ENCODE data around the gene PTPN11.

The PTPN11 gene

GRCh38 chr12:112530941-112531340 lies 112.2 kb downstream of the PTPN11 start:
- Histone ChIP-seq H3K9me3 (replicated peaks; ENCODE audit: insufficient read depth, low read length) (no peaks in the 10 kb centered on the region), H3K4me1 (ENCODE audit: low read length) (0 out of 2 replicates have a peak, but pooled peaks cover 3% of the 10 kb centered on the region), H3K79me2 (ENCODE audit: low read length) (no peaks in the 10 kb centered on the region), H3K9me2 (replicated peaks; ENCODE audit: insufficient read depth, low read length) (no peaks in the 10 kb centered on the region), H3K27ac (ENCODE audit: low read length) (no peak overlapping the region), H3K27me3 (replicated peaks; ENCODE audit: insufficient read depth, low read length) (0 out of 2 replicates have a peak, but pooled peaks cover under 1% of the 10 kb centered on the region), H3K4me2 (ENCODE audit: low read depth, low read length) (no peak overlapping the region), H3K36me3 (replicated peaks; ENCODE audit: insufficient read depth, low read length) (no peaks in the 10 kb centered on the region), H3F3A (ENCODE audit: insufficient read depth, low read length) (no peaks in the 10 kb centered on the region), H3K9ac (ENCODE audit: low read length) (no peak overlapping the region), H3K4me3 (ENCODE audit: low read length) (no peak overlapping the region), H4K20me1 (ENCODE audit: insufficient read depth, low read length) (no peaks in the 10 kb centered on the region), H2AFZ (ENCODE audit: low read length) (no peak overlapping the region)
- TF ChIP-seq CTCF (IDR thresholded peaks at IDR 0.05; ENCODE audit: low read length) = no peak
- DNase-seq = no peak

DNA sequence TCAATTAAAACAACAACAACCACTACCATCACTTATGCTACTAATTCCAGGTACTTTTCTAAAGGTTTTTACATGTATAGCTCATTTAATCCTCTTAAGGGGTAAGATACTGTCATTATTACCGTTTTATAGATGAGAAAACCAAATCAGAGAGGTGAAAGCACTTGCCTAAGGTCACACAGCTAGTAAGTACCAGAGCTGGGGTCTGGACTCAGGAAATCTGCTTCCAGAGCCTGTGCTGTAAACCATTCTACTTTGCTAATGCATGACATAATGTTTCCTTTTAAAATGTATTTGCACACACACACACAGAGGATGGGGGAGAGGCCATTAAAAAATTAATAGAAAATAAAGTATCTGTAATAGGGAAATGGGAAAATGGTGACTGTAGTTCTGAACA lies 113.4 kb downstream of the PTPN11 start:
- Histone ChIP-seq H3K9ac (ENCODE audit: low read length) (no peak overlapping the region), H3K9me2 (replicated peaks; ENCODE audit: insufficient read depth, low read length) (no peaks in the 10 kb centered on the region), H3K4me2 (ENCODE audit: low read depth, low read length) (no peak overlapping the region), H3K79me2 (ENCODE audit: low read length) (no peaks in the 10 kb centered on the region), H2AFZ (ENCODE audit: low read length) (no peak overlapping the region), H3F3A (ENCODE audit: insufficient read depth, low read length) (no peaks in the 10 kb centered on the region), H3K4me3 (ENCODE audit: low read length) (no peak overlapping the region), H3K4me1 (ENCODE audit: low read length) (0 out of 2 replicates have a peak, but pooled peaks cover 3% of the 10 kb centered on the region), H3K27me3 (replicated peaks; ENCODE audit: insufficient read depth, low read length) (no peaks in the 10 kb centered on the region), H3K27ac (ENCODE audit: low read length) (no peak overlapping the region), H3K36me3 (replicated peaks; ENCODE audit: insufficient read depth, low read length) (no peaks in the 10 kb centered on the region), H3K9me3 (replicated peaks; ENCODE audit: insufficient read depth, low read length) (no peaks in the 10 kb centered on the region), H4K20me1 (ENCODE audit: insufficient read depth, low read length) (no peaks in the 10 kb centered on the region)
- TF ChIP-seq EZH2 (optimal IDR thresholded peaks at IDR 0.05; ENCODE audit: low read depth, low read length) = no peak
- no peak for TF ChIP-seq EZH2phosphoT487 (IDR thresholded peaks at IDR 0.05; ENCODE audit: low read length)
- TF ChIP-seq CTCF (IDR thresholded peaks at IDR 0.05; ENCODE audit: low read length) = no peak
- no peak for DNase-seq

DNA sequence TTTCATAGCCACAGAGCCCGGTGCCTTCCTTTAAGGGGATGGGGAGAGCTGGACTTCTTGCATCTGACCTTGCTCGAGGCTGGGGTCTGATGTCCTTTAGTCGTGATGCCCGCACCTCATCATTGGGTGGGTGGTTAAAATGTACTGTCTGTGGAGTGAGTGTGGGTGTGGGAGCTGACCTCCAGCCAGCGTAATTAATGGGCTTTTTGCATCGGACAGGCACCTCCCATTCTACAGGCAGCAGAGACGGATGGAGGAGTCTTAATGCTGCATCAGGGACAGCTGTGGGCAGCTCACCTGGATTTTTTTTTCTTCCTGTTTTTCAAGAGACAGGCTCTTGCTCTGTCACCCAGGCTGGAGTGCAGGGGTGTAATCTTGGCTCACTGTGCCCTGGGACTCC lies 114.8 kb downstream of the PTPN11 start:
- no peaks in the 10 kb centered on the region for H3F3A ChIP-seq (ENCODE audit: insufficient read depth, low read length)
- H3K9ac ChIP-seq (ENCODE audit: low read length) = no peak overlapping the region
- H3K36me3 ChIP-seq (replicated peaks; ENCODE audit: insufficient read depth, low read length) = no peaks in the 10 kb centered on the region
- H3K9me3 ChIP-seq (replicated peaks; ENCODE audit: insufficient read depth, low read length) = no peaks in the 10 kb centered on the region
- H2AFZ ChIP-seq (ENCODE audit: low read length) = no peak overlapping the region
- H3K9me2 ChIP-seq (replicated peaks; ENCODE audit: insufficient read depth, low read length) = no peaks in the 10 kb centered on the region
- 0 out of 2 replicates have a peak, but pooled peaks cover 3% of the 10 kb centered on the region for H3K4me1 ChIP-seq (ENCODE audit: low read length)
- H3K79me2 ChIP-seq (ENCODE audit: low read length) = no peaks in the 10 kb centered on the region
- H3K27ac ChIP-seq (ENCODE audit: low read length) = no peak overlapping the region
- no peaks in the 10 kb centered on the region for H4K20me1 ChIP-seq (ENCODE audit: insufficient read depth, low read length)
- no peak overlapping the region for H3K4me3 ChIP-seq (ENCODE audit: low read length)
- H3K27me3 ChIP-seq (replicated peaks; ENCODE audit: insufficient read depth, low read length) = no peaks in the 10 kb centered on the region
- no peak overlapping the region for H3K4me2 ChIP-seq (ENCODE audit: low read depth, low read length)
- no peak for TF ChIP-seq CTCF (IDR thresholded peaks at IDR 0.05; ENCODE audit: low read length)
- no peak for TF ChIP-seq EZH2 (optimal IDR thresholded peaks at IDR 0.05; ENCODE audit: low read depth, low read length)
- no peak for TF ChIP-seq EZH2phosphoT487 (IDR thresholded peaks at IDR 0.05; ENCODE audit: low read length)
- DNase-seq = no peak

Data from MM.1S (cell line).